Measurements from ENCODE around the gene SERPINB2.

- no peak for TF ChIP-seq CTCF (conservative IDR thresholded peaks at IDR 0.05; ENCODE audit: low read depth, low read length)
- TF ChIP-seq EZH2 (IDR thresholded peaks at IDR 0.05; ENCODE audit: low read length, unreplicated experiment) = no peak
Measured at GRCh38 chr18:63917817-63918216, 30.3 kb downstream of the SERPINB2 start.

All from PC-3 (cell line).